NCI-H128 (cell line): ENCODE results near the gene GID8.

Source experiments
- DNase-seq: peaks from one replicate; lab custom pipeline; 2025; ENCODE audit not compliant: unreplicated experiment; lab: John Stamatoyannopoulos, UW

GID8 gene

DNA sequence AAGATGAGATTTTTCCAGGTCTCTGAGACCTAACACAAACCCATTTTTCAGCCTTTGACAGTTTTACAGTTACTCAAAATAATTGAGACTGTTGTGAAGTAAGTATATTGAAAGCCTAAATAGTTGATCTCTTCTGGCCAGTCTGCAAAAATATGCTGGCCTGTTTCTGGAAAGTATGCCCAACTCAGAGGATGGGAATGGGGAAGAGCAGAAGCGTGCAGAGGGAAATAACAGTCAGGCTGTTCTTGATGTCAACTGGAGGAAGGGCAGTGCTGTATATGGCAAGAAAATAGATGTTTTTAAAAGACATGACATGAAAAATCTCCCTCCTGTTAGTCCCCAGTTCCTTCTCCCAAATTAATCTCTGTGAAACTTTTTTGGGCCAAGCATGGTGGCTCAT lies 3.8 kb downstream of the GID8 start:
- DNase-seq: no peak

DNA sequence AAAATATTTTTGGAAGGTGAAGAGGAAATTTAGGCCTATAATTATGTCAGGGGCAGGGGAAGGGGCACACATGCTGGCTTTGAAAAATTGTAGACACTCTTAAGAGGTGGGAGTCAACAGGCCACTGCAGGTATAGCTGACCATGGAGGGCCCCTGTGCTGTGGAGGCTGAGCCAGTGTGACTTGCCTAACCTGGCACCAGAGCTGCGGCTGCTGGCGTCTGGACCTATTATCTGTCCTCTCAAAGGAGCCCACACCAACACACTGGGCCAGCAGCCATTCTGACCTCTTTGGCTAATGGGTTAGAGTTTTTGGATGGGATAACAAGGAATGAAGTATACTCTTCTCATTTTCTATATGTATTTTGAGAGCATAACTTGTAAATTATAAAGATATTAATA lies 4.5 kb downstream of the GID8 start:
- DNase-seq: no peak

DNA sequence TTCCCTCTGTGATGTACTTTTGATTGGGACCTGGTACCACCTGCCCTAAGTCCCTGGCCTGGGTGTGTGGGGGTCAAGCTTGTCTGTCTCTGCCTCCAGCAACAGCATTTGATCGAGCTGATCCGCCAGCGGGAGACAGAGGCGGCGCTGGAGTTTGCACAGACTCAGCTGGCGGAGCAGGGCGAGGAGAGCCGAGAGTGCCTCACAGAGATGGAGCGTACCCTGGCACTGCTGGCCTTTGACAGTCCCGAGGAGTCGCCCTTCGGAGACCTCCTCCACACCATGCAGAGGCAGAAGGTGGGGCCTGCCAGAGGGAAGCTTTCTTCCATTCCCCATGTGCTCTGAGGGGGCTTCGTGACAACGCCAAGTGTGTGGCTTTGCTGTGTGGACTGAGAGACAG lies 5.4 kb downstream of the GID8 start:
- no peak for DNase-seq

DNA sequence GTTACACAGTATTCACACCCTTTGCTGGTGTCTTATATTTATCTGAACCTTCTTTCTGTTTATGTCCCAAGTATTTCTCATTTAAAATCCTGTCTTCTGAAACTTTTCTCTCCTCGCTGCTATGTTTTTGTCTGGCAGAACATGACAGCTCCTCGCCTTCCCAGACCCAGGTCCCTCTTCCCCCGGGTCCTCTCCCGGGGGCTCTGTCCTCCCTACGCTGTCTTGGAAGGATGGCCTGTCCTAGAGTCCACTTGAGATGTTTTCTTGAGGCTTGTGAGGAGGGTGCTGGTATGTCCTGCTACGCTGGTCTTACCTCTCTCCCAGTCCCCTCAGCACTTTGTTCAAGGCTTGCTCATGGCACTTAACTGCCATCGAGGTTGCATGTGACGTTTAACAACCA lies 6.2 kb downstream of the GID8 start:
- no peak for DNase-seq

DNA sequence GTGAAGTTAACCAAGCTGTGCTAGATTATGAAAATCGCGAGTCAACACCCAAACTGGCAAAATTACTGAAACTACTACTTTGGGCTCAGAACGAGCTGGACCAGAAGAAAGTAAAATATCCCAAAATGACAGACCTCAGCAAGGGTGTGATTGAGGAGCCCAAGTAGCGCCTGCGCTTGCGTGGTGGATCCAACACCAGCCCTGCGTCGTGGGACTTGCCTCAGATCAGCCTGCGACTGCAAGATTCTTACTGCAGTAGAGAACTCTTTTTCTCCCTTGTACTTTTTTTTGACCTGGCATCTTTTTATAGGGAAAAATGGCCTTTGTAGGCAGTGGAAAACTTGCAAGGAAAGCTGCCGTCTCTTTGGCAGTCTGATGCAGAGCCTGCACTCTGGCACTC lies 6.8 kb downstream of the GID8 start:
- no peak for DNase-seq

GRCh38 chr20:62945771-62946339 lies 7.9 kb downstream of the GID8 start:
- DNase-seq: no peak

DNA sequence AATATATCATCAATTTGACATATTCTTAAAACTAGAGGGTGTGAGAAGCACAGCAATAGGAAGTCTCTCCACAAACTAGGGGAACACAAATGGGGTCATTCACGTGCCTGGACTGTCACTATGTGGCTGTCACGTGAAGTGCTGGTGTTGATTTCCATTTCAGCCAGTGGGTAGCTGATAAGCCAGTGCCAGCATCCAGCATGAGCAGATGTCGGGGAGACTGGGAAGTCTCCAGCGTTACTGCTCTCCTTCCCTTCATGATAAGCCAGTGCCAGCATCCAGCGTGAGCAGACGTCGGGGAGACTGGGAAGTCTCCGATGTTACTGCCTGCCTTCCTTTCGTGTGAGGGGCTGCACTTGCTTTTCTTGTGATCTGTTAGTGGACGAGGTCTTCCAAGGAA lies 9.0 kb downstream of the GID8 start:
- no peak for DNase-seq

DNA sequence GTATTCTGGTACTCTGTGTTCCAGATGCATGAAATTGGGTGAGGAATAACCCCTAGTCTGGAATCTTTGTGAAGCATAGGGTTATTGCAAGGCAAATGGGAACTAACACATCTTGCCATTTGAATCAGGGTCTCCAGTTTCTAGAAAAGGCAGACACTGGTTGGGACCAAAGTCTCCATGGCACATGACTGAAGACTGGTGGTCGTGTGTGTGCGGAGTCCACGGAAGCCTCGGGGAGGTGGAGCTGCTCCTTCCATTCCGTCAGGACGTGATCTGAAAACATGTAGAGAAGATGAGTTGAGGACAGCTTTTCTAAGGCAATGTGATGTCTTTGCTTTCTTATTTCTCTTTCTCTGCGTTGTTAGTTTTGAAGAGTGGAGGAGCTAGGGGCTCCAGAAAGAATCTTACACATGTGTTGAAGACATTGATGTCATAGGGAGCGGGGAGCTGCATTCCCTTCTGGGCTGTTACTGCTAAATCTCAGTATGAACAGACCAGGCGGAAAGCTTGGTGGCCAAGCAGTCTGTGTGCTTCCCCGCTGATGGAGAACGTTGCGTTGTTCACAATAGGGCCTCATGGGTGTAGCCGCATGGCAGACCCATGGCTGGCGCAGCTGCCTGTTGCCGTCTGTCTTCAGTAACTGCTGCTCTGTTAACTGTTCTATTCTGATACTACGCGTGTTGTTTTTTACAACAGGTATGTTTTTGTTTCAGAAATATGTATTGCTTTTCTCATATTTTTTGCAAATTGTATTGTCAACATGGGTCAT lies 9.8 kb downstream of the GID8 start:
- DNase-seq: no peak

DNA sequence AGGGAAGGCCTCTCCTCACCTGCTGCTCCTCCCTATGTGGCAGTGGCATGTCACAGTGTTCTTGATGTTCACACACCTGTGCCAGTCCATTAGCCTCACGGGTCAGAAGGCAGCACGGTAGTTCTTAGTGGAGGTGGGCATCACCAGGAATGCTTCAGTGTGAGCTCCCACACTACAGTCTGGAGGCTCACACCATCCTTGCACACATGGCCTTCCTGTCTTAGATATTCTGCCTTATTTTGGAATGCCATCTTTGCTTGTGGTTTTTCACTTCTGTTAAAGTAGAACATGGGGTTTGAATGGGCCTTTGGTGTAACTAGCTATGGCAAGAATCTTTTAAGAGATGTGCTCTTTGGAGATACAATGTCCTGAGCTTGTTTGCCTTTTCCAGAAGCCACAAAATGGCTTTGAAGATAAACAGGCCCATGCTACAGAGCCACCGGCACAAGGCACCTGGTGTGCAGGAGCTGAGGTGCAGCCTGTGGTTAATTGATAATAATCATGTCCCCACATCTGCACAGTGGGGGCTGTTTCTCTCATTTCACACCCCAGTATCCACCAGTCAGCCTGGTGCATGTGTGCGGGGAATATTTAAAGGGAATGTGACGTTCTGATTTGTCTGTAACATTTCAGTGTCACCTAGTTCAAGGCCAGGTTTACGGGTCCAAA lies 11.3 kb downstream of the GID8 start:
- no peak for DNase-seq

- DNase-seq: no peak
Observed at GRCh38 chr20:62949962-62950361, 12.0 kb downstream of the GID8 start.

- no peak for DNase-seq
Observed at GRCh38 chr20:62950741-62951140, 12.8 kb downstream of the GID8 start.

DNA sequence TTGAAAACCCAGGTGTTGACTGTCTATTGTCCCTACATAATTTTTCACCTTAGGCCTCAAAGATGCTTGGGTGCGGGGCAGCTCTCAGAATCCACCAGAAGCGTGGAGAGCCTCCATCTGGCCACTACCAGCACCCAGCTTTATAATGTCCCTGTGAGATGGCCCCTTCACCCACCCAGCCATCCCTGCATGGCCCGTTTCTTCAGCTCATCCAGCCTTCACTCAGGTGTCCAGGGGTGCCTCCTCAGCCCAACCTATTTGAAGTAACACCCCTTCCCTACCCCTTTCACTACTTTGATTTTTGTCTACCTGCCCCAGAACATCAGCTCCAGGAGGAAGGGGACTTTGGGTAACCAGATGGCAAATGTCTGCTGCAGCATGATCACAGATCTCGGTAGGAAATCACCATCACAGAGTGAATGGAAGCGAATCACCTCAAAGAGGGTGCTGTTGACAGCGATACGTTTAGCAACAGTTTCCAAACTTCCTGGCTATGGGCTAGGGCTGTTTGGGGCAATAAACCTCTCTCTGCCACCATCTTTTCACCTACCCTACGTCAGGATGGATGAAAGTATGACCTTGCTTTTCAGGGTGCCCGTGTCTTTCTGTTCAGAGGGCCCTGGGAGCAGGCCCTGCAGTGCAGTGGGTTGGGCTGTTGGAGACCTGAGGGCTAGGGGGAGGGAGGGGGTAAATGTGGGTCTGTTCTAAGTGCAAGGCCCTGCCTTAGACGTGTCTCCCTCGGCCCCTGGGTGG lies 13.4 kb downstream of the GID8 start:
- DNase-seq: no peak

GRCh38 chr20:62951896-62952372 lies 14.0 kb downstream of the GID8 start:
- no peak for DNase-seq

- no peak for DNase-seq
Observed at GRCh38 chr20:62952373-62952967, 14.5 kb downstream of the GID8 start, which contains the start of gene SLC17A9. Gene SLC17A9, plus strand, starts transcription at chr20:62952709. Its CDS starts 122 bp downstream, at chr20:62952831.

DNA sequence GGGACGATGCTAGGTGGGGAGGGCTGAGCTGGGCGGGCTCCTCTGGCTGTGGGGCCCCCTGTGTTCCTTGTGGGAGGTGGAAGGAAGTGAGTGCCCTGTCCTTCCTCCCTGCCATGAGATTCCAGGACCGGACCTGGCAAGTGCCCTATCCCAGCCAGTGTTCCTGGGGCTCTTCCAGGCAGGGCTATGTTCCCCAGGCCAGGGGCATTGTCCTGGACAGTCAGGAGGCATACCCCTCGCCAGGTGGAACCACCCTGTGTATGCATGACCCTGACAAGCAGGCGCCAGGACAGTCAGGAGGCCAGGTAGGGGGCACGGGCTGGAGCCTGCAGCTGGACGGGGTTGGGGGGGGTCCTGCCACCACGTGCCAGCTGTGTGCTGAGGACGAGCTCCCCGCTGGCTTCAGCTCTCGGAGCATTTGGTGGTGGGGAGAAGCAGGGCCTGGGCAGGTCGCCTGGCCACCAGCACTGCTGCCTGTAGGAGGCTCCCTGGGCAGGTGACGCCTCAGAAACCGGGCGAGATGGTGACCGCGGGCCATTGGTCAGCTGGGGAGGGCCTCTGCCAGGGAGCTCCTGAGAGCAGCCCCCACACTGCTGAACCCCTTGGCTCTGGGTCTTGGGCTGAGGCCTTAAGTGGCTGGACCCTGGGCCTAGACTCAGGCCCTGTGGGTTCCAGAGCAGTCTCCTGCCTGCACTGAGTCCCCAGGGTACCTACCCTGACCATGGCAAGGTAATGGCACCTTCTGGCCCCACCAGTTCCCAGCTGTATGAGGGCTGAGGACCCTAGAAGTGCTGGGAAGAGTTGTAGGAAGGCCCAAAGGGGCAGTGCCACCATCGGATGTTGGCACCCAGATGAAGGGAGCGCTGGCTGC lies 15.3 kb downstream of the GID8 start:
- no peak for DNase-seq

GRCh38 chr20:62953839-62954703 lies 16.1 kb downstream of the GID8 start:
- peak; percentile 43 for DNase-seq

DNA sequence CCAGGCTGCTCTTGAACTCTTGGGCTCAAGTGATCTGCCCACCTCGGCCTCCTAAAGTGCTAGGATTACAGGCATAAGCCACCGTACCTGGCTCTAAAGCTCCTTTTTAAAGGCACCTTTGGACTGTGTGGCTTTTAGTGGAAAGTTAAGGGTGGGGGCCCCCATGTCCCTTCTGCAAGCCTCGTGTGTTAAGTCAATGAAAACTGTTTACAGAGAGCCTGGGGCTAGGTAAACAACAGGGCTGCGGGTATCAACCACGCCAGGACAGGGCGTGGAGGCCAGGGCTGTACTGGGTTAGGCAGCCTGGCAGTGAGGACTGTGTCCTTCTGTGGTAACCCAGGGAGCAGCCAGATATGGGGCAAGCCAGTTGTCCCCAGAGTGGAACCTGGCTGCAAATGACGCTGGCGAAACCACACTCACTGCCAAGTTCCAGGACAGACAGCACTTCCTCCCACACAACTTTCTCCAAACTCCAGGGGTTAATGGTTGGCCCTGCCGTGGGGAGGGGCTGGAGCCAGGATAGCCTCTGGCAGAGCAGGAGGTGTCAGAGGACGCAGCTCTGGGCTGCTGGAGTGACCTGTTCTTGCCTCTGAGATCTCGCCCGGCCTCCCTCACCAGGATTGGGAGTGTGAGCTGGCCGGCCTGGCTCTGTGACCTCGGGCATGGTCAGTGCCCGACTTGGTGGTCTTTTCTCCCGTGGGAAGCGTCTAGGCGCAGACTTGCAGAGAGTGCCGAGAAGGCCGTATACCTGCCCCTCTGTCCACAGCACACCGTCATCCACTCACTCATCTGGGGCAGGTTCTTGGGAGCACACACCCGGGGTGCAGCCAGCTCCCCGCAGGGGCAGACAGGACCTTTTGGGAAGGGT lies 17.8 kb downstream of the GID8 start:
- no peak for DNase-seq
